GM21786 (cell line): ENCODE measurements around the gene GPC5.
A peak's percentile ranks its signal among the peaks of the same experiment; 100 is the strongest.
"Not testable (repeated sequence)": the region's sequence is repeated elsewhere in the genome, so short reads cannot be mapped to it uniquely, and the experiment has no call there.

Experiments used
- ATAC-seq: cut with Tn5 transposase; IDR thresholded peaks from one replicate; pipeline ENCODE4 v1.9.1; 2021; ENCODE audit not compliant: unreplicated experiment

The GPC5 gene

DNA sequence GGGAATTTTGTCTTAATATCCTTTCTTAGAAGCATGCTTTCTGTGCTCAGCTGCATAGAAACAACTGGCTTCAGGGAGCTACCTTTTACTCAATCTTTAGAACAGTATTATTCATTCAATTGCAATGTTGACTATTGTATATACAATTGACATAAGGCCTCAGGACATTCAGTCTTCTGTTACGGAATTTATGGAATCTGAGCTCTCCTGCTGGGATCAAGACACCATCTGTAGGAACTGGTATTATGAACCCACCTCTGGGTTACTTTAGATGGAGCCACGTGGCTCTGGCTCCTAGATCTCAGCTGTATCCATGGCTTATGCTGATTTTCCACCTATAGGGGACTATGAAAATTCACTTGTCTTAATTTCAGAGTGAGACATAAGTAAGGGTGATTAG, 1112.0 kb downstream of the GPC5 start:
- ATAC-seq, result no peak

DNA sequence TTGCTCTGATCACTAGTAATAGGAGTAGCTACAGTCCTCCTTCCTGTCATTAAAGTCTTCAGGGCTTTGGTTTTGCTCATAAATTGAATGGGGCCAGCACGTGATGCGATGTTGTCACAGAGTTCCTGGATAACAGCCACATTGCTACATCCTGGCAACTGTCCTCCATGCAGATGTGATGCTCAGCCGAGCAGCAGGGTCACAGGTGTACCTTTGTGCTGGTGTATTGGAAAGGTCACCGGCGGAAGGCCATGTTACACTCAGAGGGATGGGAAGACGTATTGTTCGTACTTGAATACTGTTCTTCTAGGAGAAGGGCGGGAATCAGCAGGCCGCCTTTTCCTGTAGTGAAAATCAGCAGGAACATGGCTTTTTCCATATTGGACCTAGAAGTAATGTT, 1114.4 kb downstream of the GPC5 start:
- ATAC-seq, result no peak

DNA sequence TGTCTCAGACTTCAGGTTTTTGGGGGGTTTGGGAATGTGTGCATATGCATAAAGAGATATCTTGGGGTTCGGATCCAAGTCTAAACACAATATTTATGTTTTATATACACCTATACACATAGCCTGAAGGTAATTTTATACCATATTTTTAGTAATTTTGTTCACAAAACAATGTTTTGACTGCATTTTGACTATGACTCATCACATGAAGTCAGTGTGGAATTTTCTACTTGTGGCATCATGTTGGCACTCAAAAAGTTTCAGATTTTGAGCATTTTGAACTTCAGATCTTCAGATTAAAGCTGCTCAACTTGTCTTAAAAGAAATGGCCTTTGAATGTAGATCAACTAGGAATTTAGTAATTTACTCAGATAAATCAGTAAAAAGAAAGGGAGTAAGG, 1115.3 kb downstream of the GPC5 start:
- ATAC-seq, result no peak

DNA sequence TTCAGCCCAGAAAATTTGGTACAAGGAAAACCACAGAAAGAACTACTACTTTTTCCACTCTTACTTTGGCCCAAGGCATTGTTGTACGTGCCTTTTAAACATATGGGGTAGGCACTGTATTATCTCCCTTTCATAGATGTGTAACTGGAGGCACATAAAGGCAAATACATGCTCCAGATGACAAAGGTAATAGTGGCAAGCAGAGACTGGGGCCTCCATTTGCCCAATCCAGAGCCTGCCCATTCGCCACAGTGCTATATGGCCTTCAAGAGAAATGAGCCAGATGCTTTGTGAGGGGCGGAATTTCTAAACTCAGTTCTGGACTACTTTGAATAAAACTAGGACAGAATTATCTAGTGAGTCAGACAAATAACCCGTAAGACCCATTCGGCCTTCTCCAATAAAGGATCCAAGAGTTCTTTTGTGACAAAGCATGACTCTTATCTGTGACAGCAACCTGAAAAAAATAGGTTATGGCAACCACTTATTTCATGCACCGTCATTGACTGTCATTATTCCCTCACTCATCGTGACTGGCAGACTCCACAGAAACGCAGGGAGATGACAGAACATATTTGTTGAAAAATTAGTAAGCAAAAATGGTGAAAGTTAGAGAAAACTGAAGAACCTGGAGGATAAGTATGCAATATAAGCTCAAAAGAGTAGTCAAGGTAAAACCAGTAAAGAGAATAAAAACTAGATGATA, 1116.2 kb downstream of the GPC5 start:
- no peak for ATAC-seq

DNA sequence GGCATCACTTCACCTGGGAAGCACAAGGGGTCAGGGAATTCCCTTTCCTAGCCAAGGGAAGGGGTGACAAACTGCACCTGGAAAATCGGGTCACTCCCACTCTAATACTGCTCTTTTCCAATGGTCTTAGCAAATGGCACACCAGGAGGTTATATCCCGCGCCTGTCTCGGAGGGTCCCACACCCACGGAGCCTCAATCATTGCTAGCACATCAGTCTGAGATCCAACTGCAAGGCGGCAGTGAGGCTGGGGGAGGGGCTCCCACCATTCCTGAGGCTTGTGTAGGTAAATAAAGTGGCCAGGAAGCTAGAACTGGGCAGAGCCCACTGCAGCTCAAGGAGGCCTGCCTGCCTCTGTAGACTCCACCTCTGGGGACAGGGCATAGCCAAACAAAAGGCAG, 1118.5 kb downstream of the GPC5 start:
- not testable (repeated sequence) for ATAC-seq

DNA sequence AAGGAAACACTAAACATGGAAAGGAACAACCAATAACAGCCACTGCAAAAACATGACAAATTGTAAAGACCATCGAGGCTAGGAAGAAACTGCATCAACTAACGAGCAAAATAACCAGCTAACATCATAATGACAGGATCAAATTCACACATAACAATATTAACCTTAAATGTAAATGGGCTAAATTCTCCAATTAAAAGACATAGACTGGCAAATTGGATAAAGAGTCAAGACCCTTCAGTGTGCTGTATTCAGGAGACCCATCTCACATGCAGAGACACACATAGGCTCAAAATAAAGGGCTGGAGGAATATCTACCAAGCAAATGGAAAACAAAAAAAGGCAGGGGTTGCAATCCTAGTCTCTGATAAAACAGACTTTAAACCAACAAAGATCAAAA, 1120.2 kb downstream of the GPC5 start:
- not testable (repeated sequence) for ATAC-seq

DNA sequence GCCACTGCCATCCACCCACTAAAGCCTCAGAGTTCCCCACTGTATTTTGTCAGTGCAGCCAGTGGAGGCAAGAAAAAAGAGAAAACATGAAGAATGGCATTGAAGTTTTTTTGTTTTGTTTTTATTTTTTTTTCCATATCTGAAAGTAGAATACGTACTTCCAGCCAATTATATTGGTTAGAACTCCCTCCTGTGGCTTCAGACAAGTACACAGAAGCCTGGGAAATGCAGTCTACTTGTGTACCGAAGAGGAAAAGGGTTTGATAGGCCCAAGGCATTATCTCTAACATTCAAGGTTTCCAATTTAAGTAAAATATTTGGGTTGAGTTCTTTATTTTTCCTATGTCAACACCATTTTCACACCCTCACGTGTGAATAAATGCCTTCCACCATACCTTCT, 1131.9 kb downstream of the GPC5 start:
- ATAC-seq, result no peak

DNA sequence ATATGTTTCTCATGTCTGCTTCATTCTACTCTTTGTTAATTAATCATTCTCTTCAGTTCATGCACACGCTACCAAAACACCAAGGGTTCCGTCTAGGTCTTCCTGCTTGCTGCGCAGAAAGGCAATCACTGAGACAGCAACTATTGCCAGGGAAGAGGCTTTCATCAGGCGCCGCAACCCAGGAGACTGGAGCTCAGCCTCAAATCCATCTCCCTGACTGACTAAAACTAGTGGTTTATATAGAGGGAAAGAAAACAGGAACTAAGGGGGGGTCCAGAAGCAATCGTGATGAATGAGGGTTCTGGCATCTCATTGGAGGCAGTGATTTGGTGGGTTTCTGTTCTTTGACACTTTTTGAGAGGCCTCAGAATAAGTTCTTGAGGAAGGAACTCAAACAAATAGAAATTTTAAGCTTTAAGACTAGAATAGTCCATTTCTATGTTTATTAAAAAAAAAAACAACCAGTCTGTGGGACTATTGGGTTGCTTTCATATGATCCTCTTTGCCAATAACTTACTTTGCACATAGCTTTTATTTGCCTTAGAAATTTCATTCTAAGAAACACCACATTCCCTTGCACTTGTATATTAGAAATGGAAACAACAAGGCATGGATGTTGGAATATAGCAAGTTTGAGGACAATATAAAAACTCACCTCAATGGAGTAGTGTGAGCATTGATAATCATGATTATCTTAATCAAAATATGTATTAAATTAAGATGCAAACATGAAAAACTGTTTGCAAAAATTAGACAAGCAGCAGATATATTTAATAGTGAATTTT, 1137.0 kb downstream of the GPC5 start:
- no peak for ATAC-seq

DNA sequence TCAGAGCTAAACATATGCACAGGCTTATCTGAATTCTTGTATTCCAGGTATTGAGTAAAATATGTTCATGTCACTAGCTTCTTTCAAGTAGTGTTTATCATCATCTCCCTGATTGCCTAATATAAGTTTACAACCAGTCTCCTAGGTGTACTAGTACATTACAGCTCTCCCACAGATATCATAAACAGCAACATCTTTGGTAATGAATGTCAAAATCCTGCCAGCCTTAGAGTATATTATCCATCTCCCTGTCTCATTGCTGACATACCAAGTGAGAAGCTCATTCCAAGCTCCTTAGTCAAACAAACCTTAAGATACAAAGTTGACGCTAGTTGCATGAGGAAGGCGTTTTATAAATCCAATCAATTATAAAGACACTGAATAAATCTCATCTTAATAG, 1139.0 kb downstream of the GPC5 start:
- no peak for ATAC-seq

DNA sequence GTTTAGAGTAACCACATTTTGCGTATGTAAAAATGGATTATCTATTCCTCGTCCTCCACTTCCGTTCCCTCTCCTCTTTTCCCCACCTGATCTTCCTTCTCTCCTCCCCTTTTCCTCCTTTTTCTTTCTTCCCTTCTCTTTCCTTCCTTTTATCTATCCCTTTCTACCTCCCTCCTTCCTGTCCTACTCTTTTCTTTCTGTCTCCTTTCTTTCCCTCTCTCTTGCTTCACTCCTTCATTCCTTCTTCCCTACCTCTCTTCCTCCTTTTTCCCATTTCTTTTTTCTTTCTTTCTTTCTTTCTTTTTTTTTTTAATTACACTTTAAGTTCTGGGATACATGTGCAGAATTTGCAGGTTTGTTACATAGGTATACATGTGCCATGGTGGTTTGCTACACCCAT, 1139.7 kb downstream of the GPC5 start:
- no peak for ATAC-seq

DNA sequence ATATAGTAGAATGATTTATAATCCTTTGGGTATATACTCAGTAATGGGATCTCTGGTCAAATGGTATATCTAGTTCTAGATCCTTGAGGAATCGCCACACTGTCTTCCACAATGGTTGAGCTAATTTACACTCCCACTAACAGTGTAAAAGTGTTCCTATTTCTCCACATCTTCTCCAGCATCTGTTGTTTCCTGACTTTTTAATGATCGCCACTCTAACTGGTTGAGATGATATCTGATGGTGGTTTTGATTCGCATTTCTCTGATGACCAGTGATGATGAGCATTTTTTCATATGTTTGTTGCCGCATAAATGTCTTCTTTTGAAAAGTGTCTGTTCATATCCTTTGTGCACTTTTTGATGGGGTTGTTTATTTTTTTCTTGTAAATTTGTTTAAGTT, 1140.7 kb downstream of the GPC5 start:
- not testable (repeated sequence) for ATAC-seq

DNA sequence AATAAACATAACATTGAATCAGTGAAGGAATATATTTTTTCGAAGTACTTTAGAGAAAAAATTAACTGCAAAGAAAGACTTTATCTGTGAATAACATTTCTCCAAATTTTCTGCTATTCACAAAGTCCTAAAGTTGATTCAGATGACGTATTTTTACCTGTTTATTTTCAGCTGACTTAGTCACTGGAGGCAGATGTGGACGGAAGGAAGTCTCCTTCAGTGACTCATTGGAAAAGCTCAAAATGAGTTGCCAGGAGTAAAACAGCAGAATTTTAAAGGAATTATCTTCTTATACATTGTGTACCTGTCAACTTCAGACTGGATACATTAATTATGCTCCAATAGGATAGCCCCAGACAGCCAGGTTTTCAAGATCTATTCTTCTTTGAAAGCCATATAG, 1148.8 kb downstream of the GPC5 start:
- no peak for ATAC-seq

DNA sequence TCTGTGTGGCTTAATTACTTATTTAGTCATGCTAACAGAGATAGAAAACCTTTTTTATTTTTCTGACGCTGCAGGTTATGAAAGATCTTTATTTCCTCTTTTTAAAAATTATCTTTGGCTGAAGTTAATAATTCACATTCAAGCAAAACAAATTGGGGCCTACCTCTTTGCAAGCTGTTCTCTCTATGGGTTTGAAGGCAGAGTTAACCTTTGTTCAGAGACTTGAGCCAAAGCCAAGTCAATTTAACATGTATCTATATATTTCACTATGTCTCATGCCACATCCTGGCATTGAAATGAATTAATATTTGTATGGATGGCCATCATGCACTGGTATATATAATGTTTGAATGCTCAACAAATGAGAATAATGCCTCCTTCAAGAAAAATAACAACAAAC, 1150.9 kb downstream of the GPC5 start:
- ATAC-seq, result no peak

DNA sequence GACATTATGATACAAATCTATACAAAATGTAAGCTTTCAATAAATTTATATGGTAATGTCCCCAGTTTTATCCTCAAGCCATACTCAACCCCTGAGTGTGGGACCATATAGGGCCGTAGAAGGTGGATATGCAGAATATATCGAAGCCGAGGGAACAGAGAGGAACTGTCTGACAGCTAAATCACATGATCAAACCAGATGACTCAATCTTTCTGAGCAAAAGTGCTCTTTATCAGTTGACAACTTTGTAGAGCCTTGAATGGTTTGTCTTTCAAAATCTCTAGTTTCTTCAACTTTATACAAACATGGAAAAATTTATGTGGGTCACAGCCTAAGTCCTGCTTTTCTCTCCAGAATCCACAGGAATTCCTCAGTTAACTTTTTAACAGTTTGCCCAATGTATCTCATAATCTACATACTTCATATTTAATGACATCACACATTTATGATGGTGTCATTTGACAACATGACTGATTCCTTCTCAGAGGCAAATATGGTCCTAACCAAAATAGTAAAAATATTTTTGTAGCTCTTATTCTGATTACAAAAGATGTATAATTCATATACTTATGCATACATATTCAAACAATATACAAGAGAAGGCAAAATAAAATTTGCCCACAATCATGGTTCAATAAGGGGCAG, 1155.2 kb downstream of the GPC5 start:
- no peak for ATAC-seq

DNA sequence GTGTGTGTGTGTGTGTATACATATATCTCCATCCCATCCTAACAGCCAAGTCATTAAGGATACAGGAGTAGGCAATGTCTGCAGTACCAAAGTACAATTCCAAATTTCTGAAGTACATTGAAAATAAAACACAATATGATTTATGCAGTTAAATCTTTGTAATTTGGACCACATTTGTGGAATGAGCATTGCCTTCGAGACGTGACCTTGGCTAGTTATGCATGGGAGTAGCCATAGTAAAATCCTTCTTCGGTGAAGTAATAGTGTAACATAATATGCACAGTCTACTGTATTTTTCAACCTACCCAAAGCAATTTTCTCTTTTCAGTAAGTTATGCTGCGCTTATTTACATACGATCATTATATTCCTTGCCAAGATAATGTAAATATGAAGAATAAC, 1162.5 kb downstream of the GPC5 start:
- no peak for ATAC-seq

DNA sequence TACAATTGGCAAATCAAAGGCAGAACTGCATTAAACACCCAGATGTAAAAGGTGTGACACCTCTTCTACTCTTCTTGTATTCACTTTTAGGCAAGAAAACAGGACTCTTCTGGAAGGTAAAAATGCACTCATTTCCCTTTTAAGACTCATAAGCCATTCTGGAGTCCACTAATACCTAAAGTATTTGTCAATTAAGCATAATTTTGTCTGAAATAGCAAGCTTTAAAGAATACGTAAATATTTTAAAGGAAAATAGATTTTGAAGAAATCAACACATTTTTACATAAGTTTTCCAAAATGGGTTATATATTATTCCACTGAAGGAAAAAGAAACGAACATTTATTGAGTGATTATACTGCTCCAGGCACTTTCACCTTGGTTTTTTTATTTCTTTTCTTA, 1166.5 kb downstream of the GPC5 start:
- no peak for ATAC-seq

DNA sequence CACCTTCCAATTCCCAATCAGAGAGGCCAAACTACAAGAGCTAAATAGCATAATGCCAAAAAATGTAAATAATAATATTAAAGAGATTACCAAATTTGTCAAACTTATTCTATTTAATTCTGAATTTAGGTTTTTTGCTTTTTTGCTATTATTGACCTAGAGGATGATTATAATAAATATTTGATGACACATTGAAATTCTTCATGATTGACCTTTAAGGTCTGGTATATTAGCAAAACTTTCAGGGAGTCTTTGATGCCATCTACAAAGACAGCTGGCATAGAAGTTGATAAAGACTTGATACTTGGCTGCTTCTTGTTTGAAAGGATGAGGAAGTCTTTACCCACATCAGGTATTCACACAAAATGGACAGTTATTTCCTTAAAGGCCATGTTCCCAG, 1168.3 kb downstream of the GPC5 start:
- ATAC-seq, result no peak

DNA sequence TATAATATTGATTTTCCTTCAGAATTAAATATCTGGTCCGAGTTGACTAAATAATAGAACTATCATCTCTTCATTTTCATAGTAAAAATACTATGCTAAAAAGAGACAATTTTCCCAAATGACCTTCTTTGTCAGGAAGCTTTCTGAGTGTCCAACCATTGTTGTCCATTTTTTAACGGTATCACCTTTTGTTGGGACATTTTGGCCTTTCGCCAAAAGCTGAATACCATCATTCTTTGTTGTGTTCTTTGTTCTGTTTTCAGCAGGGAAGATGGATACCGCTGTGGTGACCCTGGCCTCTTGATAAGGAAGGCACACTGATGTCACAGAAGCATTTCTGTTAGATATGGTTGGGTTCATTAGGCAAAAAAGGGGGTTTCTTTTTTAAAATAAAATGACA, 1173.8 kb downstream of the GPC5 start:
- no peak for ATAC-seq

DNA sequence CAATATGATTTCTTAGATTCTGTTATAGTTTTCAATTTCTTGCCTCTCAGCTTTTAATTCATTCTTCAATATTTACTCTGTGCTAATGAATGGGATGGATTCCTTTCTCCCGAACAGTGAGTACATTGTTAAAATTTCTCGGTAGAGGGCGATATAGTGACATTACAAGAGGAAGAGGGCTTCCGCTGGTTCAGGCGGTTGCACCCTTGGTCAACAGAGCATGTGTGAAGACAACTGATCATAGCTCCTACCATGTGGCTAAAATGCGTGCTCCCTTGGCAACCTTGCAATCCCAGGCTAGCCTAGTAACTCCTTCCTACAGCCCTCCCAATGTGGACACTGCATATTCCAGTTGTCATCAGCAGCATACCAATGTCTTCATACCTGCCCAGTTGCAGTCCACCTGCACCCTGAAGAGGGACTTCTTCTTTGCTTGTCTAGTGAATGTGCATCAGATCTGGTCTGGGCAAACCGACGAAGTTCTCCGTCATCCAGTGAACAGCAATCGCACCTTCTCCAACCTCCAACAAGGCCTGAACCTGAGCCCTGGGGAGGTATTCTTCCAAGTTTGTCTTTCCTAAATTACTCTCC, 1175.1 kb downstream of the GPC5 start:
- ATAC-seq, result peak; percentile 85

DNA sequence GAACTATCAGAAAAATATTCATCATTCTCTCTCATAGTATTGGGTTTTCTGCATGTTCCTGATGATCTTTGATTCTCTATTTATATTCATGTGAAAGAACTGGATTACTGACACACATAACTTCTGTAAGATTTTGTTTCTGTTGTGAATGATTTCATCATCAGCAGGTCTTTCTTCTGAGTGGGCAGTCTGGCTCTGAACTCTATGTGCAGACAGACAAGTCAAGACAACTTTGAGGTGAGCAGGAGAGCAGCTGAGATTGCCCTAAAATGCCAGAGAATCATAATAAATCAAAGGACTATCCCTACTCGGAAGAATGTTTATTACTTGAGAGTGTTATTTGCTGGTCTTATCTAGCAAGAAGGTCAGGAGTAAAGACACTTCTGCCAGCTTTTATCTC, 1176.1 kb downstream of the GPC5 start:
- no peak for ATAC-seq

DNA sequence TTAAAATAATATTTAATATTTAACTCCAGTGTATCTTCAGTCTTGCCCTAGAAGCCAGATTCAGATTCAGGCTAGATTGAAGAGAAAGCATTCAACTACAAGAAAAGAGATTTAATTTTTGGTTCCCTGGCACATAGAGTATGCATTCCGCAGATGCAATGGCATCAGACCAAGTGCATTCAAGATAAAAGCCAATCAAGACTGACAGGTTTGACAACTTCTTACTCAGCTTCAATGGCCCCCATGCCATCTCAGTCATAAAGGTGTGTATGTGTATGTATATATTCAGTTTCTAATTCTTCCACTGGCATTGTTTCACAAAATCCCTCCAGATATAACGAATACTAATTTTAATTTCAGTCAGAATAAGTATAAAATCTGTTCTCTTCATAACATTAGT, 1177.4 kb downstream of the GPC5 start:
- no peak for ATAC-seq

DNA sequence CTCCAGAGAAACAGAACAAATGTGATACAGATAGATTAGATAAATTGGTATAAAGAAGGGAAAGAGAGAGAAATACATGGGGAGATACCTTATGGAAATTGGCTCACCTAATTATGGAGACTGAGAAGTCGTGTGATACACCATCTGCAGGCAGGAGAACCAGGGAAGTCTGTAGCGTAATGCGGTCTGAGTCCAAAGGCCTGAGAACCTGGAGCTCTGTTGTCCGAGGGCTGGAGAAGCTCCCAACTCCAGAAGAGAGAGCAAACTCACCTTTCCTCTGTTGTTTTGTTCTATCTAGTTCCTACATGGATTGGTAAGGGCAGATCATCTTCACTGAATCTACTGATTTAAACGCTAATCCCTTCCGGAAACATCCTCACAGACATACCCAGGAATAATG, 1179.9 kb downstream of the GPC5 start:
- ATAC-seq, result no peak
